Smooth muscle cell (in vitro differentiated cells): Measurements from ENCODE around the gene PHOSPHO2. TPM values are rescaled to one million over a fixed set of nuclear protein-coding genes. Genes with fewer than 3 reads are reported as not detected.

Experiments
- DNase-seq: peaks from one replicate; lab custom pipeline; 2025; ENCODE audit not compliant: unreplicated experiment; lab: John Stamatoyannopoulos, UW
- H2AFZ ChIP-seq: fragments of 200-600 bp; sonication (generic); 2 replicates; pipeline ENCODE4 v1.6.0; 2016; ENCODE audit warnings: antibody characterized with exemption, low read depth, mild to moderate bottlenecking
- H3F3A ChIP-seq: fragments of 200-600 bp; sonication (generic); 2 replicates; pipeline ENCODE4 v1.6.0; 2017; ENCODE audit warnings: antibody characterized with exemption, low read depth
- H3K27ac ChIP-seq: fragments of 200-600 bp; sonication (generic); 2 replicates; pipeline ENCODE4 v1.5.1; 2016; ENCODE audit warnings: low read depth, mild to moderate bottlenecking
- H3K27me3 ChIP-seq: fragments of 200-600 bp; sonication (generic); 2 replicates; pipeline ENCODE4 v1.6.1; 2016; ENCODE audit warnings: low read depth, mild to moderate bottlenecking
- H3K36me3 ChIP-seq: fragments of 200-600 bp; sonication (generic); 2 replicates; pipeline ENCODE4 v1.5.1; 2016; ENCODE audit warnings: low read depth
- H3K4me1 ChIP-seq: fragments of 200-600 bp; sonication (generic); 2 replicates; pipeline ENCODE4 v1.5.1; 2016; ENCODE audit warnings: low read depth
- H3K4me2 ChIP-seq: fragments of 200-600 bp; sonication (generic); 2 replicates; pipeline ENCODE4 v1.6.0; 2016; ENCODE audit warnings: mild to moderate bottlenecking
- H3K4me3 ChIP-seq: fragments of 200-600 bp; sonication (generic); 2 replicates; pipeline ENCODE4 v1.5.1; 2016; ENCODE audit warnings: mild to moderate bottlenecking
- H3K79me2 ChIP-seq: fragments of 200-600 bp; sonication (generic); 2 replicates; pipeline ENCODE4 v1.6.0; 2016; ENCODE audit warnings: low read depth, mild to moderate bottlenecking
- H3K9ac ChIP-seq: fragments of 200-600 bp; sonication (generic); 2 replicates; pipeline ENCODE4 v1.6.0; 2016; ENCODE audit warnings: low read depth
- H3K9me3 ChIP-seq: fragments of 200-600 bp; sonication (generic); replicated peaks from 2 replicates; pipeline ENCODE4 v1.5.1; 2016; ENCODE audit warnings: low read depth
- H4K20me1 ChIP-seq: fragments of 200-600 bp; sonication (generic); 2 replicates; pipeline ENCODE4 v1.6.0; 2016; ENCODE audit warnings: low read depth
- WGBS: methylation state at CpG from one replicate; pipeline ENCODE4 v1.1.7; 2016; ENCODE audit warnings: low lambda C conversion rate; 5-methylcytosine and 5-hydroxymethylcytosine counted together
- polyA plus RNA-seq: library from polyadenylated mRNA; unstranded; fragments of >200 nt; fragmentation: Nextera tagmentation; extraction: Ambion mirVana; gene quantifications from 2 replicates; pipeline ENCODE4 v1.2.1, GENCODE V29; 2016
- total RNA-seq: library from RNA; depleted of rRNA; stranded (reverse); fragments of >200 nt; gene quantifications from 2 replicates; pipeline ENCODE4 v1.2.3, GENCODE V29; 2014
- TF ChIP-seq, protein P1 (sequence below): fragments of 200-600 bp; sonication (generic); IDR thresholded peaks from 2 replicates; pipeline ENCODE4 v1.5.1; 2017; ENCODE audit warnings: borderline replicate concordance, mild to moderate bottlenecking, antibody characterized with exemption; ENCODE audit not compliant: insufficient read depth, poor library complexity, severe bottlenecking

Gene PHOSPHO2
- total and polyA plus RNA-seq, 2 experiments from 2014 or later, result 0.45 to 0.74 TPM

DNA sequence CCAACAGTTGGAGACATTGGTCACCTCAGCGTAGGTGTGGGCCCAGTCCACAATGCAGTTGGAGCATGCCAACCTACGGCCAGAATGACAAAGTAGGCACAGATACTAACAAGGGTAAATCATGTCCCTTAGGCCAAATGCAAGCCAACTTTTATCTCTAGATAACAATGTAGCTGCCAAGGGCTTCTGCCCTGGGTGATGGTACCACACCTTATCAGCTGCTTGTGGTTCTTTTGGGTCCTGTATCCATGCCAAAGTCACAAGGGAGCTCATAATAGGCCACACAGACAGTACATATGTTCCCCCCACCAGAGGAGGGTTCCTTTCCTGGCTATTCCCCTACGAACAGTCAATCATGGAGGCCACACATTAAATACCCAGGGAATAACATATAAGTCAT, 19.1 kb downstream of the PHOSPHO2 start:
- Histone ChIP-seq H3K4me3 (no peak overlapping the region), H2AFZ (no peak overlapping the region), H4K20me1 (no peaks in the 10 kb centered on the region), H3K9me3 (no peaks in the 10 kb centered on the region), H3F3A (no peaks in the 10 kb centered on the region), H3K79me2 (no peaks in the 10 kb centered on the region), H3K9ac (no peak overlapping the region), H3K36me3 (no peaks in the 10 kb centered on the region), H3K27me3 (no peaks in the 10 kb centered on the region), H3K4me1 (no peaks in the 10 kb centered on the region), H3K27ac (no peak overlapping the region), H3K4me2 (no peak overlapping the region)
- TF ChIP-seq, protein P1, sequence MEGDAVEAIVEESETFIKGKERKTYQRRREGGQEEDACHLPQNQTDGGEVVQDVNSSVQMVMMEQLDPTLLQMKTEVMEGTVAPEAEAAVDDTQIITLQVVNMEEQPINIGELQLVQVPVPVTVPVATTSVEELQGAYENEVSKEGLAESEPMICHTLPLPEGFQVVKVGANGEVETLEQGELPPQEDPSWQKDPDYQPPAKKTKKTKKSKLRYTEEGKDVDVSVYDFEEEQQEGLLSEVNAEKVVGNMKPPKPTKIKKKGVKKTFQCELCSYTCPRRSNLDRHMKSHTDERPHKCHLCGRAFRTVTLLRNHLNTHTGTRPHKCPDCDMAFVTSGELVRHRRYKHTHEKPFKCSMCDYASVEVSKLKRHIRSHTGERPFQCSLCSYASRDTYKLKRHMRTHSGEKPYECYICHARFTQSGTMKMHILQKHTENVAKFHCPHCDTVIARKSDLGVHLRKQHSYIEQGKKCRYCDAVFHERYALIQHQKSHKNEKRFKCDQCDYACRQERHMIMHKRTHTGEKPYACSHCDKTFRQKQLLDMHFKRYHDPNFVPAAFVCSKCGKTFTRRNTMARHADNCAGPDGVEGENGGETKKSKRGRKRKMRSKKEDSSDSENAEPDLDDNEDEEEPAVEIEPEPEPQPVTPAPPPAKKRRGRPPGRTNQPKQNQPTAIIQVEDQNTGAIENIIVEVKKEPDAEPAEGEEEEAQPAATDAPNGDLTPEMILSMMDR, result no peak
- DNase-seq, result no peak
- 94% methylated on average over 3 of the region's 3 CpGs for WGBS

DNA sequence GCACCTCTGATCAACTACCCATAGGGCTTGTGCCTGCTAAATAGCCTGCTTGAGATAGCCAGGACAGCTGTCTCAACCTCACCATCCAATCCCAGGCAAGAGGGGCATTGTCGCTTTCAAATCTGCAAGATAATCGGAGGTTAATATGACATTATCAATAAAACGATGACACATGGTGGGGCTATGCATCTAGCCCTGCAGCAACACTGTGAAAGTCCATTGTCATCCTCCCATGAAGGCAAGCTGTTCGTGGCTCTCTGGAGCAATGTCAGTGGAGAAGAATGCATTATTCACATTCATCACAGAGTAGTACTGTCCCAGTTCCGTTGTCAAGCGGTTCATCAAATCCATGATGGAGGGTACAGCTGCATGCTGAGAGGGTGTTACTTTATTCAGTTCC, 20.4 kb downstream of the PHOSPHO2 start:
- Histone ChIP-seq H3K79me2 (no peaks in the 10 kb centered on the region), H3K36me3 (no peaks in the 10 kb centered on the region), H4K20me1 (no peaks in the 10 kb centered on the region), H3K4me2 (no peak overlapping the region), H3K27me3 (no peaks in the 10 kb centered on the region), H3K4me1 (no peaks in the 10 kb centered on the region), H3K9me3 (no peaks in the 10 kb centered on the region), H3K4me3 (no peak overlapping the region), H3K27ac (no peak overlapping the region), H3F3A (no peaks in the 10 kb centered on the region), H3K9ac (no peak overlapping the region), H2AFZ (no peak overlapping the region)
- DNase-seq, result no peak
- TF ChIP-seq, protein P1, result no peak
- 85% methylated on average over 6 of the region's 6 CpGs for WGBS

- WGBS, result 68% methylated on average over 17 of the region's 17 CpGs
- no peaks in the 10 kb centered on the region for H3K79me2 ChIP-seq
- TF ChIP-seq, protein P1, result no peak
- no peaks in the 10 kb centered on the region for H3F3A ChIP-seq
- H3K4me2 ChIP-seq, result no peak overlapping the region
- no peaks in the 10 kb centered on the region for H3K9me3 ChIP-seq
- H3K4me3 ChIP-seq, result peak overlapping the region; percentile 23
- H3K27ac ChIP-seq, result no peak overlapping the region
- H3K9ac ChIP-seq, result no peak overlapping the region
- H2AFZ ChIP-seq, result no peak overlapping the region
- H3K36me3 ChIP-seq, result no peaks in the 10 kb centered on the region
- H3K27me3 ChIP-seq, result no peaks in the 10 kb centered on the region
- DNase-seq, result no peak
- no peaks in the 10 kb centered on the region for H4K20me1 ChIP-seq
- H3K4me1 ChIP-seq, result no peaks in the 10 kb centered on the region
Measured at GRCh38 chr2:169715379-169716237, 21.3 kb downstream of the PHOSPHO2 start.
